Testis (tissue), 3 donors: ENCODE measurements around the gene DNAH17. TPM values are rescaled to one million over a fixed set of nuclear protein-coding genes. Genes with fewer than 3 reads are reported as not detected.

ENCODE experiments used
- DNase-seq: peaks from one replicate; pipeline ENCODE4 v3.0.0-alpha.2; 2019
- H3K27ac ChIP-seq, 2 donors: fragments of 200-600 bp; sonication (generic); one replicate each; pipeline ENCODE4 v1.5.1; 2019
- H3K27me3 ChIP-seq: fragments of 200-600 bp; sonication (generic); one replicate; pipeline ENCODE4 v1.5.1; 2019
- H3K36me3 ChIP-seq: fragments of 200-600 bp; sonication (generic); one replicate; pipeline ENCODE4 v1.5.1; 2017; ENCODE audit warnings: low read depth; ENCODE audit errors: missing control alignments
- H3K4me1 ChIP-seq: fragments of 200-600 bp; sonication (generic); one replicate; pipeline ENCODE4 v1.5.1; 2019
- H3K4me3 ChIP-seq, 2 donors: fragments of 200-600 bp; sonication (generic); one replicate each; pipeline ENCODE4 v1.5.1; 2017 to 2019
- H3K9me3 ChIP-seq: fragments of 200-600 bp; sonication (generic); one replicate; pipeline ENCODE4 v1.5.1; 2017
- POLR2A ChIP-seq: fragments of 450-650 bp; IDR thresholded peaks from one replicate; pipeline ENCODE4 v1.6.1; 2017; ENCODE audit warnings: antibody characterized with exemption, mild to moderate bottlenecking, moderate library complexity
- WGBS, 2 donors: methylation state at CpG; one replicate each; pipeline ENCODE4 v1.1.5; 2018; 5-methylcytosine and 5-hydroxymethylcytosine counted together
- intact Hi-C: fragments of 100-400 bp; cut with DNase I; formaldehyde crosslinking; loops from one replicate; pipeline ENCODE4 v1.15.1; 2023; ENCODE audit warnings: low total_unique reads
- polyA plus RNA-seq: library from polyadenylated mRNA; stranded (reverse); fragments of 350-450 nt; fragmentation: Illumina TruSeq; extraction: RNeasy Lipid Tissue Mini Kit (QIAGEN cat#74804); gene quantifications from one replicate; pipeline ENCODE4 v1.2.3, GENCODE V29; 2014; ENCODE audit warnings: low read depth, low replicate concordance; ENCODE audit not compliant: insufficient read depth
- total RNA-seq, 2 donors: library from RNA; depleted of rRNA; stranded (reverse); fragments of >200 nt; gene quantifications; one replicate each; pipeline ENCODE4 v1.2.3, GENCODE V29; 2016
- TF ChIP-seq, protein P1 (sequence below), 3 experiments: fragments of 450-650 bp in 2 of 3; fragments of 200-600 bp in 1 of 3; sonication (generic) in 1 of 3; IDR thresholded peaks; one replicate each; pipeline ENCODE4 v1.5.1; 2016 to 2019; ENCODE audit warnings: antibody characterized with exemption in 3 of 3, mild to moderate bottlenecking in 2 of 3, moderate library complexity in 1 of 3

DNAH17 gene
- total and polyA plus RNA-seq, 3 donors from 2014 or later, result 38.5 to 93.1 (median 57.6) TPM

GRCh38 chr17:78532311-78532710, 44.9 kb downstream of the DNAH17 start:
- H3K9me3 ChIP-seq, result no peaks in the 10 kb centered on the region
- 70 to 92% methylated on average over 5 of the region's 5 CpGs for WGBS, 2 donors
- no peaks in the 10 kb centered on the region for H3K4me1 ChIP-seq
- no peak overlapping the region for H3K4me3 ChIP-seq
- DNase-seq, result no peak
- H3K27ac ChIP-seq, result no peak overlapping the region
- TF ChIP-seq, protein P1, sequence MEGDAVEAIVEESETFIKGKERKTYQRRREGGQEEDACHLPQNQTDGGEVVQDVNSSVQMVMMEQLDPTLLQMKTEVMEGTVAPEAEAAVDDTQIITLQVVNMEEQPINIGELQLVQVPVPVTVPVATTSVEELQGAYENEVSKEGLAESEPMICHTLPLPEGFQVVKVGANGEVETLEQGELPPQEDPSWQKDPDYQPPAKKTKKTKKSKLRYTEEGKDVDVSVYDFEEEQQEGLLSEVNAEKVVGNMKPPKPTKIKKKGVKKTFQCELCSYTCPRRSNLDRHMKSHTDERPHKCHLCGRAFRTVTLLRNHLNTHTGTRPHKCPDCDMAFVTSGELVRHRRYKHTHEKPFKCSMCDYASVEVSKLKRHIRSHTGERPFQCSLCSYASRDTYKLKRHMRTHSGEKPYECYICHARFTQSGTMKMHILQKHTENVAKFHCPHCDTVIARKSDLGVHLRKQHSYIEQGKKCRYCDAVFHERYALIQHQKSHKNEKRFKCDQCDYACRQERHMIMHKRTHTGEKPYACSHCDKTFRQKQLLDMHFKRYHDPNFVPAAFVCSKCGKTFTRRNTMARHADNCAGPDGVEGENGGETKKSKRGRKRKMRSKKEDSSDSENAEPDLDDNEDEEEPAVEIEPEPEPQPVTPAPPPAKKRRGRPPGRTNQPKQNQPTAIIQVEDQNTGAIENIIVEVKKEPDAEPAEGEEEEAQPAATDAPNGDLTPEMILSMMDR (IDR thresholded peaks at IDR 0.05), result no peak
- no peak for TF ChIP-seq POLR2A
- no peaks in the 10 kb centered on the region for H3K27me3 ChIP-seq
- H3K36me3 ChIP-seq, result no peaks in the 10 kb centered on the region
- intact Hi-C loops, result no loop called here

- Histone ChIP-seq H3K9me3 (no peaks in the 10 kb centered on the region), H3K36me3 (no peaks in the 10 kb centered on the region), H3K4me1 (no peaks in the 10 kb centered on the region), H3K4me3 (no peak overlapping the region), H3K27ac (no peak overlapping the region), H3K27me3 (no peaks in the 10 kb centered on the region)
- DNase-seq, result no peak
- intact Hi-C loops, result no loop called here
- TF ChIP-seq, protein P1 (IDR thresholded peaks at IDR 0.05), result no peak
- TF ChIP-seq POLR2A, result no peak
- WGBS, 2 donors, result 78 to 82% methylated on average over 2 of the region's 2 CpGs
Measured at GRCh38 chr17:78530675-78531074, 46.5 kb downstream of the DNAH17 start.

GRCh38 chr17:78529871-78530670, 47.1 kb downstream of the DNAH17 start:
- H3K27ac ChIP-seq, result no peak overlapping the region
- H3K36me3 ChIP-seq, result no peaks in the 10 kb centered on the region
- no peaks in the 10 kb centered on the region for H3K27me3 ChIP-seq
- DNase-seq, result no peak
- no peak overlapping the region for H3K4me3 ChIP-seq
- intact Hi-C loops, result no loop called here
- no peak for TF ChIP-seq POLR2A
- TF ChIP-seq, protein P1 (IDR thresholded peaks at IDR 0.05), result no peak
- WGBS, 2 donors, result 91 to 95% methylated on average over 28 to 29 of the region's 29 CpGs
- no peaks in the 10 kb centered on the region for H3K9me3 ChIP-seq
- H3K4me1 ChIP-seq, result no peaks in the 10 kb centered on the region

DNA sequence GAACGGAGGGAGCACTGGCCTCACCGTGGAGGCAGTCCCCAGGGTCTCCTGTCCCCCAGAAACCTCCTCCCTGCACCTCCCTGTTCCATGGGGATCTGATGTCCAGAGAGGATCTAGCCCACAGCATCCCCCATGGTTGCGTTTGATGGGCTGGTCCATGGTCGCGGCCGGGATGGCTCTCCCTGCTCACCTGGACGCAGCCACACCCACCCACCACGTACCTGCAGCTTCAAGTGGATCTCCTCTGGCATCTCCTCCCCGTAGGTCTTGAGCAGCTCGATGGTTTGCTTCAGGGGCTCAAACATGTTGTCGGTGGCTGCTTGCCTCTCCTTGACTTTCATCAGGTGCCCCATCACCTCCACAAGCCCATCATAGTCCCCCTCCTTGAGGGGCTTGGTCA, 47.9 kb downstream of the DNAH17 start:
- Histone ChIP-seq H3K36me3 (no peaks in the 10 kb centered on the region), H3K27ac (no peak overlapping the region), H3K4me1 (no peaks in the 10 kb centered on the region), H3K4me3 (no peak overlapping the region), H3K27me3 (no peaks in the 10 kb centered on the region), H3K9me3 (no peaks in the 10 kb centered on the region)
- no peak for DNase-seq
- intact Hi-C loops, result no loop called here
- TF ChIP-seq, protein P1 (IDR thresholded peaks at IDR 0.05), result no peak
- no peak for TF ChIP-seq POLR2A
- WGBS, 2 donors, result 94 to 96% methylated on average over 9 to 11 of the region's 11 CpGs

GRCh38 chr17:78528541-78528940, 48.7 kb downstream of the DNAH17 start:
- no peak for DNase-seq
- Histone ChIP-seq H3K36me3 (no peaks in the 10 kb centered on the region), H3K4me1 (no peaks in the 10 kb centered on the region), H3K27ac (no peak overlapping the region), H3K4me3 (no peak overlapping the region), H3K27me3 (no peaks in the 10 kb centered on the region), H3K9me3 (no peaks in the 10 kb centered on the region)
- intact Hi-C loops, result no loop called here
- 64 to 74% methylated on average over 6 to 10 of the region's 10 CpGs for WGBS, 2 donors
- TF ChIP-seq POLR2A, result no peak
- TF ChIP-seq, protein P1 (IDR thresholded peaks at IDR 0.05), result no peak
